ENCODE data around the gene TEPSIN. TPM values are rescaled to one million over a fixed set of nuclear protein-coding genes. Genes with fewer than 3 reads are reported as not detected.

The TEPSIN gene
- total RNA-seq, 1 experiment from 2014 or later = 40.7 TPM

GRCh38 chr17:81245665-81246342, 6.9 kb upstream of the TEPSIN start:
- TF ChIP-seq ZNF281 (CRISPR knock-in tag; IDR thresholded peaks at IDR 0.05) = no peak
- TF ChIP-seq ZNF219 (CRISPR knock-in tag; IDR thresholded peaks at IDR 0.05; ENCODE audit: borderline replicate concordance) = no peak
- no peak for TF ChIP-seq SMAD4 (CRISPR knock-in tag; IDR thresholded peaks at IDR 0.05)
- TF ChIP-seq GTF2I (CRISPR knock-in tag; conservative IDR thresholded peaks at IDR 0.05) = no peak
- TF ChIP-seq AR (CRISPR knock-in tag; IDR thresholded peaks at IDR 0.05) = no peak
- TF ChIP-seq TCF7 (CRISPR knock-in tag; IDR thresholded peaks at IDR 0.05; ENCODE audit: low read depth) = no peak
- no peak for TF ChIP-seq STAT6 (CRISPR knock-in tag; conservative IDR thresholded peaks at IDR 0.05; ENCODE audit: low read depth)
- no peak for TF ChIP-seq NFATC4 (CRISPR knock-in tag; IDR thresholded peaks at IDR 0.05)
- no peaks in the 10 kb centered on the region for H3K36me3 Mint-ChIP-seq
- H3K9me3 Mint-ChIP-seq = no peaks in the 10 kb centered on the region
- POLR2A ChIA-PET = no interaction called here
- no peaks in the 10 kb centered on the region for H3K27me3 Mint-ChIP-seq (ENCODE audit: low read depth)
- H3K4me3 Mint-ChIP-seq = no peak overlapping the region
- CTCF ChIA-PET = interaction anchor here (0.7 to 1.0 kb wide), 2 partner anchors 9 to 239 kb away, joined by 3 to 4 read pairs; no protein-coding TSS in a partner anchor
- ATAC-seq (no peak), DNase-seq (ENCODE audit: low spot score) (no peak)
- peaks cover 16% of the 10 kb centered on the region for H3K4me1 Mint-ChIP-seq
- no peak overlapping the region for H3K27ac Mint-ChIP-seq

GRCh38 chr17:81245024-81245664, 6.3 kb upstream of the TEPSIN start:
- TF ChIP-seq GTF2I (CRISPR knock-in tag; conservative IDR thresholded peaks at IDR 0.05) = no peak
- no peak for TF ChIP-seq RORB (CRISPR knock-in tag; IDR thresholded peaks at IDR 0.05)
- TF ChIP-seq ZNF138 (CRISPR knock-in tag; conservative IDR thresholded peaks at IDR 0.05) = no peak
- no peak for TF ChIP-seq HMGA2 (CRISPR knock-in tag; IDR thresholded peaks at IDR 0.05)
- TF ChIP-seq ZNF396 (CRISPR knock-in tag; IDR thresholded peaks at IDR 0.05; ENCODE audit: borderline replicate concordance) = no peak
- Mint-ChIP-seq H3K27me3 (ENCODE audit: low read depth) (no peaks in the 10 kb centered on the region), H3K4me3 (no peak overlapping the region), H3K36me3 (no peaks in the 10 kb centered on the region), H3K4me1 (peaks cover 20% of the 10 kb centered on the region), H3K27ac (no peak overlapping the region), H3K9me3 (no peaks in the 10 kb centered on the region)
- DNase-seq (ENCODE audit: low spot score) = no peak
- CTCF ChIA-PET = interaction anchor here (0.7 to 1.0 kb wide), 2 partner anchors 10 to 240 kb away, joined by 3 to 4 read pairs; no protein-coding TSS in a partner anchor
- no peak for ATAC-seq
- POLR2A ChIA-PET = no interaction called here

Data from WTC11 (cell line).